Osteoblast (primary cell): ENCODE results near the gene ZNF593. TPM values are rescaled to one million over a fixed set of nuclear protein-coding genes. Genes with fewer than 3 reads are reported as not detected.

Source experiments
- DNase-seq: peaks from one replicate; pipeline ENCODE4 v3.0.0; 2011; ENCODE audit warnings: low spot score, mixed read lengths; ENCODE audit not compliant: insufficient read length; ENCODE audit errors: missing footprints
- H2AFZ ChIP-seq: 2 replicates; pipeline ENCODE4 v1.6.0; 2011; ENCODE audit warnings: mild to moderate bottlenecking, low read length
- H3K27ac ChIP-seq: 2 replicates; pipeline ENCODE4 v1.5.1; 2011; ENCODE audit warnings: mild to moderate bottlenecking, low read depth, low read length, moderate library complexity
- H3K27me3 ChIP-seq: 2 replicates; pipeline ENCODE4 v1.6.0; 2012; ENCODE audit warnings: mild to moderate bottlenecking, control low read depth, inconsistent platforms, low read length, moderate library complexity; ENCODE audit not compliant: insufficient read depth
- H3K36me3 ChIP-seq: 2 replicates; pipeline ENCODE4 v1.5.1; 2011; ENCODE audit warnings: mild to moderate bottlenecking, low read length, control low read depth, moderate library complexity; ENCODE audit not compliant: insufficient read depth
- H3K4me1 ChIP-seq: 2 replicates; pipeline ENCODE4 v1.5.1; 2011; ENCODE audit warnings: mild to moderate bottlenecking, low read length, control low read depth, moderate library complexity; ENCODE audit not compliant: insufficient read depth
- H3K4me2 ChIP-seq: 2 replicates; pipeline ENCODE4 v1.6.0; 2011; ENCODE audit warnings: mild to moderate bottlenecking, low read length; ENCODE audit not compliant: insufficient read depth
- H3K4me3 ChIP-seq: fragments of 200-600 bp; sonication (generic); 3 replicates; pipeline ENCODE4 v1.5.1; 2012; ENCODE audit warnings: mild to moderate bottlenecking, low read length, inconsistent platforms; ENCODE audit not compliant: insufficient read depth
- H3K79me2 ChIP-seq: 2 replicates; pipeline ENCODE4 v1.6.0; 2012; ENCODE audit warnings: mild to moderate bottlenecking, low read length, control low read depth, inconsistent platforms; ENCODE audit not compliant: insufficient read depth
- H3K9me3 ChIP-seq: 2 replicates; pipeline ENCODE4 v1.5.1; 2011; ENCODE audit warnings: low read depth, low read length, control low read depth
- H4K20me1 ChIP-seq: 2 replicates; pipeline ENCODE4 v1.6.0; 2012; ENCODE audit warnings: mild to moderate bottlenecking, low read length, control low read depth; ENCODE audit not compliant: insufficient read depth
- CTCF ChIP-seq: IDR thresholded peaks from 2 replicates; pipeline ENCODE4 v1.5.1; 2011; ENCODE audit warnings: mild to moderate bottlenecking, low read depth, low read length, moderate library complexity; ENCODE audit errors: extremely low read depth
- total RNA-seq: library from RNA; depleted of rRNA; stranded (reverse); fragments of >200 nt; gene quantifications from 2 replicates; pipeline ENCODE4 v1.2.3, GENCODE V29; 2012

ZNF593 gene
- total RNA-seq, 1 donor, result 29.0 TPM

- H3K4me3 ChIP-seq, result no peak overlapping the region
- no peak overlapping the region for H3K27ac ChIP-seq
- no peaks in the 10 kb centered on the region for H3K36me3 ChIP-seq
- no peaks in the 10 kb centered on the region for H4K20me1 ChIP-seq
- H3K79me2 ChIP-seq, result no peaks in the 10 kb centered on the region
- no peaks in the 10 kb centered on the region for H3K9me3 ChIP-seq
- no peaks in the 10 kb centered on the region for H3K4me1 ChIP-seq
- no peak overlapping the region for H3K4me2 ChIP-seq
- H3K27me3 ChIP-seq, result peaks cover 40% of the 10 kb centered on the region
- DNase-seq, result no peak
- H2AFZ ChIP-seq, result no peak overlapping the region
- TF ChIP-seq CTCF, result no peak
These were observed 15.7 kb upstream of the ZNF593 start for GRCh38 chr1:26153966-26154532.

- Histone ChIP-seq H4K20me1 (no peaks in the 10 kb centered on the region), H3K9me3 (no peaks in the 10 kb centered on the region), H3K27ac (no peak overlapping the region), H3K4me3 (no peak overlapping the region), H3K4me2 (no peak overlapping the region), H3K27me3 (peaks cover 33% of the 10 kb centered on the region), H2AFZ (no peak overlapping the region), H3K36me3 (no peaks in the 10 kb centered on the region), H3K4me1 (no peaks in the 10 kb centered on the region), H3K79me2 (no peaks in the 10 kb centered on the region)
- DNase-seq, result no peak
- no peak for TF ChIP-seq CTCF
These were observed 15.0 kb upstream of the ZNF593 start for GRCh38 chr1:26154750-26155149.

GRCh38 chr1:26155370-26156284, 14.1 kb upstream of the ZNF593 start:
- TF ChIP-seq CTCF, result no peak
- H3K4me2 ChIP-seq, result no peak overlapping the region

More at GRCh38 chr1:26155370-26156284, 14.1 kb upstream of the ZNF593 start:
- Histone ChIP-seq H3K27ac (no peak overlapping the region), H3K27me3 (peaks cover 32% of the 10 kb centered on the region), H3K4me3 (no peak overlapping the region), H3K36me3 (no peaks in the 10 kb centered on the region), H4K20me1 (no peaks in the 10 kb centered on the region), H2AFZ (no peak overlapping the region), H3K79me2 (no peaks in the 10 kb centered on the region), H3K4me1 (no peaks in the 10 kb centered on the region), H3K9me3 (no peaks in the 10 kb centered on the region)
- peak; percentile 72 for DNase-seq
